Activated T-cell treated with anti-CD3 and anti-CD28 coated beads, Interleukin-2, amount 50 U/mL, for 24 hours (primary cell): Measurements from ENCODE around the gene CCDC141.
"Not testable (repeated sequence)": the region's sequence is repeated elsewhere in the genome, so short reads cannot be mapped to it uniquely, and the experiment has no call there.

Experiments
- DNase-seq: peaks from one replicate; pipeline ENCODE4 v3.0.0-alpha.2; 2020
- H3K27ac Mint-ChIP-seq: 2 replicates; pipeline ENCODE4 v1.8.0; 2020; ENCODE audit warnings: mild to moderate bottlenecking, mixed read lengths
- H3K27me3 Mint-ChIP-seq: 2 replicates; pipeline ENCODE4 v1.8.0; 2020; ENCODE audit warnings: mixed read lengths
- H3K36me3 Mint-ChIP-seq: 2 replicates; pipeline ENCODE4 v1.8.0; 2020; ENCODE audit warnings: low read depth, mixed read lengths
- H3K4me1 Mint-ChIP-seq: 2 replicates; pipeline ENCODE4 v1.8.0; 2020; ENCODE audit warnings: low read depth, mixed read lengths
- H3K4me3 Mint-ChIP-seq: 2 replicates; pipeline ENCODE4 v1.8.0; 2020; ENCODE audit warnings: mild to moderate bottlenecking, moderate library complexity, mixed read lengths
- H3K9me3 Mint-ChIP-seq: 2 replicates; pipeline ENCODE4 v1.8.0; 2020; ENCODE audit warnings: mixed read lengths

The CCDC141 gene

GRCh38 chr2:179049546-179050311 is at the start of gene CCDC141:
Gene CCDC141 (minus strand): TSS chr2:179050137. CDS start chr2:179049941, 196 bp downstream.
- DNase-seq = peak; percentile 50
- no peaks in the 10 kb centered on the region for H3K9me3 Mint-ChIP-seq
- peaks cover 9% of the 10 kb centered on the region for H3K36me3 Mint-ChIP-seq
- H3K27ac Mint-ChIP-seq = peak within 1 kb of the TSS; percentile 82
- H3K4me1 Mint-ChIP-seq = peaks cover 53% of the 10 kb centered on the region
- H3K4me3 Mint-ChIP-seq = peak within 1 kb of the TSS; percentile 83
- H3K27me3 Mint-ChIP-seq = no peaks in the 10 kb centered on the region

GRCh38 chr2:179098080-179098689 is 48.2 kb upstream of the CCDC141 start:
- Mint-ChIP-seq H3K4me1 (peaks cover 14% of the 10 kb centered on the region), H3K9me3 (peaks cover 4% of the 10 kb centered on the region), H3K4me3 (no peak overlapping the region), H3K27ac (no peak overlapping the region), H3K27me3 (no peaks in the 10 kb centered on the region), H3K36me3 (no peaks in the 10 kb centered on the region)
- DNase-seq = no peak

DNA sequence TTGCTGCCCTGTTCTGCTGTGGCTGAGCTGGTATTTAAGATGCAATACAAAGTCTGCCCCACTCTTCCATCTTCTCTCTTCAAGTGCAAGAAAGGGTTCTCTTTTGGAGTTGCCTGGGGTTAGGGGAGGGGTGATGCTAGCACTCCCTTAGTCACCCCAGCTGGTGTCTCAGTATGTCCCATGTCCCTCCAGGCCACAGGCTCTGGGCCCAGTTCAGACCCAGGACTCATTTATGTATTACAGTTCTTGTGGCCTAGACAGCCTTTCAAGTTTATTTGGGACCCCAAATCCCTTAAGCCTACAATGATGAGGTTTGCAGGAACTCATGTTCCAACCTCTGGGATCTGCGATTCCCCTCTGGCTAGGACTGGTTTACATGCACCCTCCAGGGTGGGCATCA is 47.2 kb upstream of the CCDC141 start:
- peaks cover 4% of the 10 kb centered on the region for H3K9me3 Mint-ChIP-seq
- H3K4me1 Mint-ChIP-seq = peaks cover 14% of the 10 kb centered on the region
- H3K4me3 Mint-ChIP-seq = no peak overlapping the region
- no peak overlapping the region for H3K27ac Mint-ChIP-seq
- no peaks in the 10 kb centered on the region for H3K27me3 Mint-ChIP-seq
- no peaks in the 10 kb centered on the region for H3K36me3 Mint-ChIP-seq
- no peak for DNase-seq

- peaks cover 14% of the 10 kb centered on the region for H3K4me1 Mint-ChIP-seq
- no peak overlapping the region for H3K27ac Mint-ChIP-seq
- no peaks in the 10 kb centered on the region for H3K36me3 Mint-ChIP-seq
- H3K4me3 Mint-ChIP-seq = no peak overlapping the region
- no peaks in the 10 kb centered on the region for H3K27me3 Mint-ChIP-seq
- no peak for DNase-seq
- H3K9me3 Mint-ChIP-seq = peaks cover 4% of the 10 kb centered on the region
Observed at GRCh38 chr2:179096090-179096489, 46.2 kb upstream of the CCDC141 start.

GRCh38 chr2:179092912-179093311 is 43.0 kb upstream of the CCDC141 start:
- not testable (repeated sequence) for H3K4me3 Mint-ChIP-seq, H3K27me3 Mint-ChIP-seq, H3K36me3 Mint-ChIP-seq, H3K27ac Mint-ChIP-seq, H3K9me3 Mint-ChIP-seq, DNase-seq
- H3K4me1 Mint-ChIP-seq = peaks cover 14% of the 10 kb centered on the region

DNA sequence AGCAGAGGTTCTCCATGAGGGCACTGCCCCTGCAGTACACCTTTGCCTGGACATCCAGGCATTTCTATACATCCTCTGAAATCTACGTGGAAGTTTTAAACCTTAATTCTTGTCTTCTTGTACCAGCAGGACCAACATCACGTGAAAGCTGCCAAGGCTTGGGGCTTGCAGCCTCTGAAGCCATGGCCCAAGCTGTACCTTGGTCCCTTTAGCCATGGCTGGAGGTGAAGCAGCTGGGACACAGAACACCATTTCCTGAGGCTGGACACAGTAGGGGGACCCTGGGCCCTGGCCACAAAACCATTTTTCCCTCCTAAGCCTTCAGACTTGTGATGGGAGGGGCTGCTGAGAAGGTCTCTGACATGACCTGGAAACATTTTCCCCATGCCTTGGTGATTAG is 32.8 kb upstream of the CCDC141 start:
- Mint-ChIP-seq H3K27ac (no peak overlapping the region), H3K4me3 (no peak overlapping the region)

GRCh38 chr2:179081954-179082353 is 32.0 kb upstream of the CCDC141 start:
- no peak for DNase-seq
- Mint-ChIP-seq H3K4me3 (no peak overlapping the region), H3K36me3 (peaks cover 4% of the 10 kb centered on the region), H3K27me3 (no peaks in the 10 kb centered on the region), H3K9me3 (peaks cover 22% of the 10 kb centered on the region), H3K4me1 (peaks cover 3% of the 10 kb centered on the region), H3K27ac (no peak overlapping the region)

More for the DNA sequence above, 32.8 kb upstream of the CCDC141 start:
- Mint-ChIP-seq H3K4me1 (peaks cover 3% of the 10 kb centered on the region), H3K27me3 (no peaks in the 10 kb centered on the region), H3K36me3 (no peaks in the 10 kb centered on the region), H3K9me3 (peaks cover 17% of the 10 kb centered on the region)
- no peak for DNase-seq

GRCh38 chr2:179072527-179072926 is 22.6 kb upstream of the CCDC141 start:
- Mint-ChIP-seq H3K27ac (no peak overlapping the region), H3K4me3 (no peak overlapping the region), H3K27me3 (no peaks in the 10 kb centered on the region), H3K36me3 (peaks cover 6% of the 10 kb centered on the region), H3K9me3 (peaks cover 11% of the 10 kb centered on the region), H3K4me1 (peaks cover 6% of the 10 kb centered on the region)
- DNase-seq = no peak

- H3K27me3 Mint-ChIP-seq = no peaks in the 10 kb centered on the region
- H3K4me1 Mint-ChIP-seq = peaks cover 6% of the 10 kb centered on the region
- no peak for DNase-seq
- peaks cover 2% of the 10 kb centered on the region for H3K36me3 Mint-ChIP-seq
- H3K27ac Mint-ChIP-seq = no peak overlapping the region
- no peak overlapping the region for H3K4me3 Mint-ChIP-seq
- peaks cover 8% of the 10 kb centered on the region for H3K9me3 Mint-ChIP-seq
Observed at GRCh38 chr2:179071810-179072355, 21.9 kb upstream of the CCDC141 start.

- no peak overlapping the region for H3K27ac Mint-ChIP-seq
- H3K27me3 Mint-ChIP-seq = no peaks in the 10 kb centered on the region
- peaks cover 6% of the 10 kb centered on the region for H3K4me1 Mint-ChIP-seq
- H3K36me3 Mint-ChIP-seq = no peaks in the 10 kb centered on the region
- no peak for DNase-seq
- no peak overlapping the region for H3K4me3 Mint-ChIP-seq
- peaks cover 6% of the 10 kb centered on the region for H3K9me3 Mint-ChIP-seq
Observed at GRCh38 chr2:179070895-179071294, 21.0 kb upstream of the CCDC141 start.

- DNase-seq = no peak
- H3K4me3 Mint-ChIP-seq = no peak overlapping the region
- H3K9me3 Mint-ChIP-seq = peaks cover 8% of the 10 kb centered on the region
- no peak overlapping the region for H3K27ac Mint-ChIP-seq
- no peaks in the 10 kb centered on the region for H3K27me3 Mint-ChIP-seq
- no peaks in the 10 kb centered on the region for H3K36me3 Mint-ChIP-seq
- H3K4me1 Mint-ChIP-seq = peaks cover 6% of the 10 kb centered on the region
Observed at GRCh38 chr2:179069685-179070084, 19.7 kb upstream of the CCDC141 start.

- H3K4me3 Mint-ChIP-seq = no peak overlapping the region
- no peak for DNase-seq
- H3K36me3 Mint-ChIP-seq = no peaks in the 10 kb centered on the region
- peaks cover 8% of the 10 kb centered on the region for H3K9me3 Mint-ChIP-seq
- no peaks in the 10 kb centered on the region for H3K27me3 Mint-ChIP-seq
- peaks cover 6% of the 10 kb centered on the region for H3K4me1 Mint-ChIP-seq
- H3K27ac Mint-ChIP-seq = no peak overlapping the region
Observed at GRCh38 chr2:179068991-179069643, 19.2 kb upstream of the CCDC141 start.

DNA sequence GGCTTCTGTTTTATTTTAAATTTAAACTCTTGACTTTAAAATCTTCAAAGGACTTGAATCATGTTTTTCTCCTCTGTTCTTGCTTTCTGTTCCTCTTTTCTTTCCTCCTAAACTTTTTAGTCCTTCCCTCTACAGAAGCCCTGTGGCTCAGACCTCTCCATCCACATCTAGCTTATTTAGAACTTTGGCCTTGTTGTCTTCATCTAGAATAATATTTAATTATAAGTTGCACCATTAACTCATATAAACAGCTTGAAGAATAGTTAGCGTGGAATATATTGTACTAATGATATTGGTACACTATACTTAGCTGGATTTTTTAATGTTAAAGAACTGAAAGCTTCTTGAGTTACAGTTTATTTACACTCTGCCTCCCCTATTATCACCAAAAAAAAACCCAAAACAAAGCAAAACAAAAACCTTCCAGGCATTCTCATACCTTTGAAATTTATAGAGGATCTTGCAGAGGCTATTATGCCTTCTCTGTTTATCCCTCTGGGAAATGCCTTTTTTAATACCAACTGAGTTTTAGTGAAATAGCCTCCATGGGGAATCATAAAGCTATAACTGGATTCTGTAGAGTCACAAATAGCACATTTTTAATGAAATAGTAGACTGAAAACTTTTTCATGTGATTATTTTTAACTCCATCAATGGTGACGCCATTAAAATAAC is 9.2 kb upstream of the CCDC141 start:
- Mint-ChIP-seq H3K27ac (no peak overlapping the region), H3K4me3 (no peak overlapping the region), H3K36me3 (no peaks in the 10 kb centered on the region), H3K4me1 (no peaks in the 10 kb centered on the region), H3K9me3 (no peaks in the 10 kb centered on the region), H3K27me3 (no peaks in the 10 kb centered on the region)
- DNase-seq = no peak

DNA sequence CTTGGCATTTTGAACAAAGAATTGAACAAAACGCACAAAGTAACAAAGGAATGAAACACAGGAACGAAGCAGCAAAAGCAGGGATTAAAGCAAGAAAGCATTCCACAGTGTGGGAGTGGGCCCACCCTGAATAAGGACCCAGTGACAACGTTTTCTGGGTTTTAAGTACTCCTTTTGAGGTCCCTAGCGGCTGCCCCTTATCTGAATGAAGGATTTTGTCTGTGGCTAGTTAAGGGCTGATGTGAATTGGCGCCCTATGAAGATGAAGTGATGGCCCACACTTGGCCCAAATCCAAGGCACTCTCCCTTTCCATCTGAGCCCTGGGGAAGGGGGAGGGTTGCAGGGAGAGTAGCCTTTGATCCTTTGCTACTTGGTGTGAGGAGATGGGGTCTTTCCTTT is 7.8 kb upstream of the CCDC141 start:
- H3K4me3 Mint-ChIP-seq = no peak overlapping the region
- no peaks in the 10 kb centered on the region for H3K27me3 Mint-ChIP-seq
- H3K9me3 Mint-ChIP-seq = no peaks in the 10 kb centered on the region
- no peak overlapping the region for H3K27ac Mint-ChIP-seq
- DNase-seq = no peak
- H3K36me3 Mint-ChIP-seq = no peaks in the 10 kb centered on the region
- no peaks in the 10 kb centered on the region for H3K4me1 Mint-ChIP-seq
